IMR-90 (cell line): ENCODE measurements around the gene SLC26A5. TPM values are rescaled to one million over a fixed set of nuclear protein-coding genes. Genes with fewer than 3 reads are reported as not detected.

Source experiments
- ATAC-seq: fragments of 200-7000 bp; cut with Tn5 transposase; 2 replicates; pipeline ENCODE4 v1.9.1; 2020; ENCODE audit warnings: low read depth, mild to moderate bottlenecking, moderate library complexity
- BruUV-seq: library from RNA; stranded (reverse); fragments of 400-500 nt; replicated peaks from 2 replicates; lab custom pipeline; 2021; lab: Mats Ljungman, UMichigan
- CTCF ChIA-PET: fragments of 300-600 bp; formaldehyde crosslinking; extraction: SDS; loops from one replicate; lab custom pipeline; 2021; ENCODE audit warnings: antibody characterized with exemption; lab: Yijun Ruan, JAX
- POLR2A ChIA-PET: fragments of 300-600 bp; sonication (Branson Sonifier 250); formaldehyde crosslinking; loops from one replicate; lab custom pipeline; 2022; ENCODE audit warnings: antibody characterized with exemption; ENCODE audit not compliant: unreplicated experiment; lab: Charles Lee
- DNase-seq: peaks from one replicate; pipeline ENCODE4 v3.0.0; 2013
- H2AFZ ChIP-seq: replicated peaks from 2 replicates; pipeline ENCODE3; 2013; ENCODE audit warnings: low read length, mild to moderate bottlenecking; ENCODE audit not compliant: poor library complexity
- H2AK5ac ChIP-seq: 2 replicates; pipeline ENCODE4 v1.6.1; 2013; ENCODE audit warnings: low read depth, low read length, inconsistent platforms
- H2AK9ac ChIP-seq: replicated peaks from 2 replicates; pipeline ENCODE3; 2013; ENCODE audit warnings: mild to moderate bottlenecking, low read depth, low read length, moderate library complexity; ENCODE audit not compliant: poor library complexity
- H2BK120ac ChIP-seq: 2 replicates; pipeline ENCODE4 v1.6.1; 2013; ENCODE audit warnings: low read depth, low read length, inconsistent platforms
- H2BK15ac ChIP-seq: 3 replicates; pipeline ENCODE4 v1.6.1; 2013; ENCODE audit warnings: low read depth, low read length, inconsistent platforms
- H2BK20ac ChIP-seq: 2 replicates; pipeline ENCODE4 v1.6.1; 2013; ENCODE audit warnings: low read depth, mild to moderate bottlenecking, inconsistent platforms, low read length, moderate library complexity
- H2BK5ac ChIP-seq: 2 replicates; pipeline ENCODE4 v1.6.1; 2013; ENCODE audit warnings: mild to moderate bottlenecking, low read depth, low read length, inconsistent platforms; ENCODE audit not compliant: poor library complexity, severe bottlenecking
- H3K14ac ChIP-seq: replicated peaks from 2 replicates; pipeline ENCODE4 v1.6.1; 2013; ENCODE audit warnings: low read depth, low read length, inconsistent platforms
- H3K18ac ChIP-seq: 2 replicates; pipeline ENCODE4 v1.6.1; 2013; ENCODE audit warnings: low read depth, low read length, control low read depth
- H3K23ac ChIP-seq: 2 replicates; pipeline ENCODE4 v1.6.1; 2013; ENCODE audit warnings: low read depth, low read length, inconsistent platforms
- H3K27ac ChIP-seq: 2 replicates; pipeline ENCODE4 v1.5.1; 2013; ENCODE audit warnings: mild to moderate bottlenecking, control low read depth, low read length; ENCODE audit not compliant: insufficient read depth
- H3K27me3 ChIP-seq: 2 replicates; pipeline ENCODE4 v1.6.1; 2013; ENCODE audit warnings: low read length; ENCODE audit not compliant: control insufficient read depth, insufficient read depth
- H3K36me3 ChIP-seq: 2 replicates; pipeline ENCODE4 v1.6.1; 2013; ENCODE audit warnings: low read length, mixed read lengths; ENCODE audit not compliant: control insufficient read depth, insufficient read depth
- H3K4ac ChIP-seq: 2 replicates; pipeline ENCODE4 v1.6.1; 2013; ENCODE audit warnings: low read depth, low read length, inconsistent platforms
- H3K4me1 ChIP-seq: 2 replicates; pipeline ENCODE4 v1.6.1; 2013; ENCODE audit warnings: low read length, mixed read lengths; ENCODE audit not compliant: control insufficient read depth, insufficient read depth
- H3K4me2 ChIP-seq: 2 replicates; pipeline ENCODE4 v1.6.1; 2013; ENCODE audit warnings: low read depth, mild to moderate bottlenecking, control low read depth, low read length, moderate library complexity
- H3K4me3 ChIP-seq: 2 replicates; pipeline ENCODE4 v1.5.1; 2013; ENCODE audit warnings: low read depth, mild to moderate bottlenecking, control low read depth, low read length, moderate library complexity; ENCODE audit not compliant: insufficient read depth
- H3K56ac ChIP-seq: 2 replicates; pipeline ENCODE4 v1.6.1; 2013; ENCODE audit warnings: low read length, inconsistent platforms; ENCODE audit not compliant: insufficient read depth; ENCODE audit errors: extremely low read depth
- H3K79me1 ChIP-seq, 2 experiments: 2 replicates each; pipeline ENCODE4 v1.6.1; 2013; ENCODE audit warnings: low read length in 2 of 2, inconsistent platforms in 1 of 2, low read depth in 1 of 2
- H3K9ac ChIP-seq: 2 replicates; pipeline ENCODE4 v1.6.1; 2013; ENCODE audit warnings: low read depth, low read length, control low read depth
- H3K9me1 ChIP-seq: 2 replicates; pipeline ENCODE4 v1.6.1; 2013; ENCODE audit warnings: low read length, inconsistent platforms; ENCODE audit not compliant: insufficient read depth
- H3K9me3 ChIP-seq: 2 replicates; pipeline ENCODE4 v1.6.1; 2013; ENCODE audit warnings: low read length; ENCODE audit not compliant: control insufficient read depth, insufficient read depth
- H4K20me1 ChIP-seq: 2 replicates; pipeline ENCODE4 v1.6.1; 2013; ENCODE audit warnings: low read length, inconsistent platforms; ENCODE audit not compliant: insufficient read depth
- H4K5ac ChIP-seq: 2 replicates; pipeline ENCODE4 v1.6.1; 2013; ENCODE audit warnings: mild to moderate bottlenecking, low read depth, low read length, control low read depth
- H4K8ac ChIP-seq, 2 experiments: 2 replicates each; pipeline ENCODE4 v1.6.1; 2013; ENCODE audit warnings: low read depth in 2 of 2, low read length in 2 of 2, control low read depth in 1 of 2, inconsistent platforms in 1 of 2
- H4K91ac ChIP-seq: 2 replicates; pipeline ENCODE4 v1.6.1; 2013; ENCODE audit warnings: low read depth, low read length, inconsistent platforms; ENCODE audit not compliant: insufficient read depth
- BHLHE40 ChIP-seq: fragments of 150-350 bp; IDR thresholded peaks from 2 replicates; pipeline ENCODE4 v1.6.1; 2016; ENCODE audit warnings: mild to moderate bottlenecking, low read depth, low read length
- CEBPB ChIP-seq: IDR thresholded peaks from 2 replicates; pipeline ENCODE4 v1.6.1; 2012; ENCODE audit warnings: low read depth, low read length, improper control_type of control experiment
- CHD1 ChIP-seq: IDR thresholded peaks from 2 replicates; pipeline ENCODE4 v1.6.1; 2012; ENCODE audit warnings: low read depth, low read length, improper control_type of control experiment
- ELK1 ChIP-seq: fragments of 150-350 bp; IDR thresholded peaks from 2 replicates; pipeline ENCODE4 v1.6.1; 2016; ENCODE audit warnings: low read depth, mild to moderate bottlenecking, low read length, moderate library complexity, borderline replicate concordance
- FOS ChIP-seq: fragments of 150-350 bp; IDR thresholded peaks from 2 replicates; pipeline ENCODE4 v1.6.1; 2016; ENCODE audit warnings: low read depth, low read length
- MAFK ChIP-seq: IDR thresholded peaks from 2 replicates; pipeline ENCODE4 v1.6.1; 2012; ENCODE audit warnings: low read depth, low read length, improper control_type of control experiment
- MAZ ChIP-seq: IDR thresholded peaks from 2 replicates; pipeline ENCODE4 v1.6.1; 2012; ENCODE audit warnings: low read depth, mild to moderate bottlenecking, low read length, improper control_type of control experiment, moderate library complexity, borderline replicate concordance
- MXI1 ChIP-seq: IDR thresholded peaks from 2 replicates; pipeline ENCODE4 v1.6.1; 2012; ENCODE audit warnings: low read depth, mild to moderate bottlenecking, low read length, moderate library complexity, borderline replicate concordance
- NFE2L2 ChIP-seq: fragments of 150-350 bp; IDR thresholded peaks from 2 replicates; pipeline ENCODE4 v1.6.1; 2016; ENCODE audit warnings: low read depth, mild to moderate bottlenecking, low read length
- POLR2A ChIP-seq: IDR thresholded peaks from 2 replicates; pipeline ENCODE4 v1.6.1; 2012; ENCODE audit warnings: mild to moderate bottlenecking, low read depth, low read length
- RAD21 ChIP-seq: IDR thresholded peaks from 2 replicates; pipeline ENCODE4 v1.6.1; 2012; ENCODE audit warnings: low read length, improper control_type of control experiment
- RCOR1 ChIP-seq: IDR thresholded peaks from 2 replicates; pipeline ENCODE4 v1.6.1; 2012; ENCODE audit warnings: mild to moderate bottlenecking, low read length, improper control_type of control experiment; ENCODE audit not compliant: insufficient replicate concordance
- RFX5 ChIP-seq: IDR thresholded peaks from 2 replicates; pipeline ENCODE4 v1.8.0; 2012; ENCODE audit warnings: low read depth, mild to moderate bottlenecking, low read length, moderate library complexity
- SMC3 ChIP-seq: fragments of 150-350 bp; IDR thresholded peaks from 2 replicates; pipeline ENCODE4 v1.6.1; 2016; ENCODE audit warnings: low read depth, mild to moderate bottlenecking, antibody characterized with exemption, low read length, moderate library complexity
- USF2 ChIP-seq: fragments of 150-350 bp; IDR thresholded peaks from 2 replicates; pipeline ENCODE4 v1.6.1; 2017; ENCODE audit warnings: mild to moderate bottlenecking, antibody characterized with exemption, low read length, low read depth
- WGBS, 2 experiments: methylation state at CpG; one replicate each; pipeline versions ENCODE4 v1.1.5 to v1.1.7; 2013; ENCODE audit warnings: missing lambda C conversion rate in 2 of 2; ENCODE audit not compliant: insufficient read length in 1 of 2; ENCODE audit errors: extremely low coverage in 2 of 2; 5-methylcytosine and 5-hydroxymethylcytosine counted together
- dilution Hi-C: fragments of 300-500 bp; cut with HindIII; formaldehyde crosslinking; loops from one replicate; pipeline ENCODE4 v1.14.3; 2018; ENCODE audit warnings: low sequenced_read_pairs; ENCODE audit not compliant: unreplicated experiment
- in situ Hi-C: fragments of 300-500 bp; cut with MboI; formaldehyde crosslinking; loops from 3 replicates; pipeline ENCODE4 v1.14.3; 2019; ENCODE audit warnings: low sequenced_read_pairs, inconsistent platforms, mixed read lengths
- intact Hi-C: fragments of 100-400 bp; cut with micrococcal nuclease; formaldehyde crosslinking; loops from 2 replicates; pipeline ENCODE4 v1.10.0; 2022
- polyA plus RNA-seq, 3 experiments: library from polyadenylated mRNA; depleted of rRNA; stranded (reverse); fragments of >200 nt; gene quantifications; 2 replicates each; pipeline ENCODE4 v1.2.3, GENCODE V29; 2012; ENCODE audit warnings: low replicate concordance in 1 of 3
- total RNA-seq: library from RNA; depleted of rRNA; stranded (reverse); fragments of >200 nt; gene quantifications from 2 replicates; pipeline ENCODE4 v1.2.3, GENCODE V29; 2012
- TF ChIP-seq, protein P1 (sequence below): conservative IDR thresholded peaks from 2 replicates; pipeline ENCODE4 v1.5.1; 2012; ENCODE audit warnings: mild to moderate bottlenecking, low read depth, low read length, improper control_type of control experiment

The SLC26A5 gene
- total and polyA plus RNA-seq, 2 of the 4 experiments (the other 2 are of a cell fraction), result not detected

GRCh38 chr7:103338864-103339263, 107.1 kb downstream of the SLC26A5 start:
- H3K4me3 ChIP-seq, result no peak overlapping the region
- H2BK120ac ChIP-seq, result no peak overlapping the region
- no peak overlapping the region for H2AK9ac ChIP-seq
- H3K9me3 ChIP-seq, result no peaks in the 10 kb centered on the region
- H3K27me3 ChIP-seq, result no peaks in the 10 kb centered on the region
- no peak overlapping the region for H2AK5ac ChIP-seq
- no peak for TF ChIP-seq USF2
- TF ChIP-seq ELK1, result no peak
- TF ChIP-seq, protein P1, sequence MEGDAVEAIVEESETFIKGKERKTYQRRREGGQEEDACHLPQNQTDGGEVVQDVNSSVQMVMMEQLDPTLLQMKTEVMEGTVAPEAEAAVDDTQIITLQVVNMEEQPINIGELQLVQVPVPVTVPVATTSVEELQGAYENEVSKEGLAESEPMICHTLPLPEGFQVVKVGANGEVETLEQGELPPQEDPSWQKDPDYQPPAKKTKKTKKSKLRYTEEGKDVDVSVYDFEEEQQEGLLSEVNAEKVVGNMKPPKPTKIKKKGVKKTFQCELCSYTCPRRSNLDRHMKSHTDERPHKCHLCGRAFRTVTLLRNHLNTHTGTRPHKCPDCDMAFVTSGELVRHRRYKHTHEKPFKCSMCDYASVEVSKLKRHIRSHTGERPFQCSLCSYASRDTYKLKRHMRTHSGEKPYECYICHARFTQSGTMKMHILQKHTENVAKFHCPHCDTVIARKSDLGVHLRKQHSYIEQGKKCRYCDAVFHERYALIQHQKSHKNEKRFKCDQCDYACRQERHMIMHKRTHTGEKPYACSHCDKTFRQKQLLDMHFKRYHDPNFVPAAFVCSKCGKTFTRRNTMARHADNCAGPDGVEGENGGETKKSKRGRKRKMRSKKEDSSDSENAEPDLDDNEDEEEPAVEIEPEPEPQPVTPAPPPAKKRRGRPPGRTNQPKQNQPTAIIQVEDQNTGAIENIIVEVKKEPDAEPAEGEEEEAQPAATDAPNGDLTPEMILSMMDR, result no peak
- no peak for TF ChIP-seq POLR2A
- no peak for TF ChIP-seq CHD1
- TF ChIP-seq MAZ, result no peak
- TF ChIP-seq MAFK, result no peak
- no peak for TF ChIP-seq BHLHE40
- no peak for TF ChIP-seq RFX5
- TF ChIP-seq FOS, result no peak
- TF ChIP-seq CEBPB, result no peak
- no peak for TF ChIP-seq SMC3
- TF ChIP-seq RAD21, result no peak
- TF ChIP-seq NFE2L2, result no peak
- no peak for TF ChIP-seq MXI1
- TF ChIP-seq RCOR1, result no peak
- H3K23ac ChIP-seq, result no peak overlapping the region
- no peak for DNase-seq
- no peak overlapping the region for H2BK20ac ChIP-seq
- peaks cover 2% of the 10 kb centered on the region for H3K4me1 ChIP-seq
- H2BK15ac ChIP-seq, result no peak overlapping the region
- BruUV-seq, result no TSS peak
- H4K91ac ChIP-seq, result no peak overlapping the region
- H3K4ac ChIP-seq, result no peak overlapping the region
- intact Hi-C loops, result no loop called here
- POLR2A ChIA-PET, result no interaction called here
- peaks cover 12 to 24% of the 10 kb centered on the region in 2 experiments; a peak in 3 of 4 replicates for H3K79me1 ChIP-seq
- dilution Hi-C loops, result no loop called here
- H4K8ac ChIP-seq, result no peak overlapping the region
- H4K20me1 ChIP-seq, result peaks cover 7% of the 10 kb centered on the region; the same call in 1 of the 2 replicates
- peaks cover 32% of the 10 kb centered on the region for H3K36me3 ChIP-seq
- H3K9me1 ChIP-seq, result no peaks in the 10 kb centered on the region
- no peak overlapping the region for H3K27ac ChIP-seq
- no peak for ATAC-seq
- no peak overlapping the region for H3K56ac ChIP-seq
- no CpG with 5 or more reads among the region's 2 CpGs for WGBS, 2 experiments
- no peak overlapping the region for H3K4me2 ChIP-seq
- no peak overlapping the region for H4K5ac ChIP-seq
- H2AFZ ChIP-seq, result no peak overlapping the region
- in situ Hi-C loops, result no loop called here
- no peak overlapping the region for H3K18ac ChIP-seq
- CTCF ChIA-PET, result interaction anchor here (0.6 kb wide), 1 partner anchor 1754 kb away, joined by 7 read pairs; no protein-coding TSS in a partner anchor
- no peak overlapping the region for H2BK5ac ChIP-seq
- H3K9ac ChIP-seq, result no peak overlapping the region
- no peak overlapping the region for H3K14ac ChIP-seq
